H1 (cell line): ENCODE results near the gene SMC6. TPM values are rescaled to one million over a fixed set of nuclear protein-coding genes. Genes with fewer than 3 reads are reported as not detected.

Experiments used
- CTCF ChIA-PET: fragments of 300-600 bp; sonication (Branson Sonifier 250); formaldehyde crosslinking; loops from one replicate; lab custom pipeline; 2021; ENCODE audit not compliant: partially characterized antibody; lab: Charles Lee
- POLR2A ChIA-PET: fragments of 300-600 bp; sonication (Branson Sonifier 250); formaldehyde crosslinking; loops from one replicate; lab custom pipeline; 2021; ENCODE audit warnings: inconsistent platforms; ENCODE audit not compliant: partially characterized antibody; lab: Charles Lee
- DNase-seq, 2 experiments: peaks; one replicate each; pipeline versions ENCODE4 v3.0.0 to v3.0.0-alpha.2; 2010 to 2022; ENCODE audit warnings: low spot score in 2 of 2, low read depth in 1 of 2, mixed read lengths in 1 of 2
- FAIRE-seq: peaks from 2 replicates; lab custom pipeline; 2011; peaks lifted over from hg19 to GRCh38; lab: Jason Lieb, UNC
- H2AFZ ChIP-seq: 2 replicates; pipeline ENCODE4 v1.8.1; 2012; ENCODE audit warnings: low read length, inconsistent platforms
- H2AK5ac ChIP-seq: 2 replicates; pipeline ENCODE4 v1.6.1; 2013; ENCODE audit warnings: low read depth, low read length
- H2BK120ac ChIP-seq: replicated peaks from 2 replicates; pipeline ENCODE3; 2013; ENCODE audit warnings: low read depth, low read length, inconsistent platforms
- H2BK12ac ChIP-seq: 2 replicates; pipeline ENCODE4 v1.6.1; 2013; ENCODE audit warnings: low read depth, low read length
- H2BK15ac ChIP-seq: 2 replicates; pipeline ENCODE4 v1.6.1; 2013; ENCODE audit warnings: low read length
- H2BK20ac ChIP-seq: 2 replicates; pipeline ENCODE4 v1.6.1; 2013; ENCODE audit warnings: low read length
- H2BK5ac ChIP-seq: 2 replicates; pipeline ENCODE4 v1.6.1; 2013; ENCODE audit warnings: low read depth, low read length
- H3K14ac ChIP-seq: 2 replicates; pipeline ENCODE4 v1.6.1; 2013; ENCODE audit warnings: inconsistent platforms; ENCODE audit not compliant: insufficient read length
- H3K18ac ChIP-seq: 2 replicates; pipeline ENCODE4 v1.6.1; 2013; ENCODE audit warnings: low read length; ENCODE audit errors: extremely low read depth
- H3K23ac ChIP-seq: 2 replicates; pipeline ENCODE4 v1.6.1; 2013; ENCODE audit warnings: inconsistent platforms; ENCODE audit not compliant: insufficient read length
- H3K23me2 ChIP-seq: 2 replicates; pipeline ENCODE4 v1.6.1; 2013; ENCODE audit warnings: low read depth, low read length
- H3K27ac ChIP-seq: 2 replicates; pipeline ENCODE4 v1.6.1; 2011; ENCODE audit warnings: low read depth, low read length, inconsistent platforms
- H3K27me3 ChIP-seq, 4 experiments: replicated peaks in 1 of 4; 1 replicate in 1 of 4; 2 replicates in 3 of 4; pipeline versions ENCODE4 v1.6.1 to v1.8.1; 2011 to 2013; ENCODE audit warnings: low read length in 3 of 4, mild to moderate bottlenecking in 3 of 4, inconsistent platforms in 2 of 4, mixed read lengths in 2 of 4, moderate library complexity in 1 of 4; ENCODE audit not compliant: control insufficient read depth in 3 of 4, insufficient read depth in 3 of 4; ENCODE audit errors: extremely low read depth in 1 of 4
- H3K36me3 ChIP-seq, 4 experiments: 2 replicates each; pipeline versions ENCODE4 v1.6.1 to v1.8.1; 2011 to 2013; ENCODE audit warnings: mild to moderate bottlenecking in 4 of 4, low read length in 3 of 4, moderate library complexity in 2 of 4, control low read depth in 1 of 4, inconsistent platforms in 1 of 4; ENCODE audit not compliant: insufficient read depth in 4 of 4, control insufficient read depth in 2 of 4
- H3K4ac ChIP-seq: replicated peaks from 2 replicates; pipeline ENCODE3; 2013; ENCODE audit warnings: low read length, low read depth, mixed read lengths, inconsistent platforms; ENCODE audit not compliant: insufficient read length
- H3K4me1 ChIP-seq, 4 experiments: replicated peaks in 1 of 4; 1 replicate in 1 of 4; 2 replicates in 3 of 4; pipeline versions ENCODE4 v1.6.1 to v1.8.1; 2011 to 2013; ENCODE audit warnings: low read length in 3 of 4, inconsistent platforms in 2 of 4, mixed read lengths in 1 of 4; ENCODE audit not compliant: insufficient read depth in 4 of 4, control insufficient read depth in 3 of 4
- H3K4me2 ChIP-seq, 2 experiments: 2 replicates each; pipeline versions ENCODE4 v1.6.1 to v1.8.1; 2011 to 2013; ENCODE audit warnings: low read depth in 2 of 2, low read length in 2 of 2, control low read depth in 1 of 2, inconsistent platforms in 1 of 2, mild to moderate bottlenecking in 1 of 2; ENCODE audit not compliant: insufficient read depth in 1 of 2
- H3K4me3 ChIP-seq, 4 experiments: fragments of 200-600, 300-600 bp in 1 of 4; sonication (generic), shearing (Covaris generic), sonication (Bioruptor Twin) in 1 of 4; 2 replicates each; pipeline versions ENCODE4 v1.5.1 to v1.8.1; 2011 to 2016; ENCODE audit warnings: low read length in 4 of 4, low read depth in 3 of 4, control low read depth in 2 of 4, inconsistent platforms in 2 of 4, mild to moderate bottlenecking in 2 of 4, mixed read lengths in 1 of 4, moderate library complexity in 1 of 4; ENCODE audit not compliant: insufficient read depth in 2 of 4; ENCODE audit errors: extremely low read depth in 1 of 4
- H3K56ac ChIP-seq: replicated peaks from 2 replicates; pipeline ENCODE3; 2013; ENCODE audit warnings: low read depth, mild to moderate bottlenecking, mixed read lengths, low read length, inconsistent platforms; ENCODE audit not compliant: insufficient read length
- H3K79me1 ChIP-seq: 2 replicates; pipeline ENCODE4 v1.6.1; 2013; ENCODE audit warnings: low read depth, low read length, control low read depth
- H3K79me2 ChIP-seq, 2 experiments: 2 replicates each; pipeline versions ENCODE4 v1.6.1 to v1.8.1; 2012 to 2013; ENCODE audit warnings: low read length in 2 of 2, mild to moderate bottlenecking in 2 of 2, inconsistent platforms in 1 of 2; ENCODE audit not compliant: insufficient read depth in 2 of 2, control insufficient read depth in 1 of 2
- H3K9ac ChIP-seq, 4 experiments: replicated peaks in 1 of 4; 1 replicate in 1 of 4; 2 replicates in 3 of 4; pipeline versions ENCODE4 v1.6.1 to v1.8.1; 2011 to 2013; ENCODE audit warnings: low read depth in 3 of 4, low read length in 3 of 4, control low read depth in 2 of 4, mild to moderate bottlenecking in 2 of 4, moderate library complexity in 2 of 4, inconsistent platforms in 1 of 4; ENCODE audit errors: extremely low read depth in 1 of 4
- H3K9me3 ChIP-seq, 2 experiments: 2 replicates each; pipeline versions ENCODE4 v1.6.1 to v1.8.1; 2012 to 2013; ENCODE audit warnings: mild to moderate bottlenecking in 2 of 2, moderate library complexity in 2 of 2, control low read depth in 1 of 2, inconsistent platforms in 1 of 2, low read depth in 1 of 2, low read length in 1 of 2, mixed read lengths in 1 of 2; ENCODE audit not compliant: insufficient read depth in 2 of 2
- H4K20me1 ChIP-seq, 2 experiments: replicated peaks in 1 of 2; 2 replicates each; pipeline versions ENCODE3 to v1.8.1; 2011 to 2013; ENCODE audit warnings: inconsistent platforms in 2 of 2, low read length in 2 of 2, mild to moderate bottlenecking in 1 of 2; ENCODE audit not compliant: insufficient read depth in 2 of 2, control insufficient read depth in 1 of 2
- H4K5ac ChIP-seq: 2 replicates; pipeline ENCODE4 v1.6.1; 2013; ENCODE audit warnings: low read length, low read depth, mixed read lengths, inconsistent platforms; ENCODE audit not compliant: insufficient read length
- H4K8ac ChIP-seq: 2 replicates; pipeline ENCODE4 v1.8.0; 2013; ENCODE audit warnings: mild to moderate bottlenecking, moderate library complexity, low read length, inconsistent platforms; ENCODE audit not compliant: insufficient read depth; ENCODE audit errors: extremely low read depth
- H4K91ac ChIP-seq: replicated peaks from 2 replicates; pipeline ENCODE3; 2013; ENCODE audit warnings: low read length, mixed read lengths, inconsistent platforms; ENCODE audit not compliant: insufficient read length
- EP300 ChIP-seq, 2 experiments: IDR thresholded peaks; 1 replicate in 1 of 2; 2 replicates in 1 of 2; pipeline ENCODE4 v1.6.1; 2011 to 2012; ENCODE audit warnings: low read depth in 2 of 2, low read length in 2 of 2, mild to moderate bottlenecking in 2 of 2, borderline replicate concordance in 1 of 2, inconsistent platforms in 1 of 2, moderate library complexity in 1 of 2
- EZH2 ChIP-seq: fragments of 200-600 bp; sonication (generic); IDR thresholded peaks from 2 replicates; pipeline ENCODE4 v1.7.1; 2012; ENCODE audit warnings: low read depth, mild to moderate bottlenecking, moderate library complexity, low read length, inconsistent platforms; ENCODE audit not compliant: severe bottlenecking
- GABPA ChIP-seq: IDR thresholded peaks from 2 replicates; pipeline ENCODE4 v1.6.1; 2011; ENCODE audit warnings: mild to moderate bottlenecking, low read length, moderate library complexity, borderline replicate concordance; ENCODE audit not compliant: insufficient read depth
- GTF2F1 ChIP-seq: IDR thresholded peaks from 2 replicates; pipeline ENCODE4 v1.6.1; 2012; ENCODE audit warnings: low read depth, low read length, improper control_type of control experiment, borderline replicate concordance
- JUN ChIP-seq: IDR thresholded peaks from 2 replicates; pipeline ENCODE4 v1.6.1; 2011; ENCODE audit warnings: low read depth, mild to moderate bottlenecking, improper control_type of control experiment, low read length
- MAFK ChIP-seq: IDR thresholded peaks from 2 replicates; pipeline ENCODE4 v1.6.1; 2012; ENCODE audit warnings: low read depth, mild to moderate bottlenecking, improper control_type of control experiment, low read length
- POLR2A ChIP-seq, 2 experiments: IDR thresholded peaks; 1 replicate in 1 of 2; 2 replicates in 1 of 2; pipeline ENCODE4 v1.6.1; 2011; ENCODE audit warnings: low read depth in 2 of 2, low read length in 2 of 2, mild to moderate bottlenecking in 2 of 2; ENCODE audit errors: control extremely low read depth in 1 of 2
- POU5F1 ChIP-seq: IDR thresholded peaks from 2 replicates; pipeline ENCODE4 v1.6.1; 2011; ENCODE audit warnings: low read depth, mild to moderate bottlenecking, low read length, moderate library complexity
- RFX5 ChIP-seq: IDR thresholded peaks from 2 replicates; pipeline ENCODE4 v1.6.1; 2011; ENCODE audit warnings: low read depth, low read length, improper control_type of control experiment, borderline replicate concordance
- RNF2 ChIP-seq: fragments of 200-900, 300-1000 bp; sonication (generic); IDR thresholded peaks from 2 replicates; pipeline ENCODE4 v1.7.1; 2016; ENCODE audit warnings: borderline replicate concordance, low read depth, mild to moderate bottlenecking, antibody characterized with exemption, low read length; ENCODE audit not compliant: poor library complexity, severe bottlenecking; ENCODE audit errors: missing control alignments
- RXRA ChIP-seq: IDR thresholded peaks from 2 replicates; pipeline ENCODE4 v1.6.1; 2011; ENCODE audit warnings: low read depth, mild to moderate bottlenecking, low read length, moderate library complexity; ENCODE audit not compliant: insufficient read depth
- TAF1 ChIP-seq: IDR thresholded peaks from 2 replicates; pipeline ENCODE4 v1.6.1; 2011; ENCODE audit warnings: mild to moderate bottlenecking, low read depth, low read length
- TCF12 ChIP-seq: IDR thresholded peaks from 2 replicates; pipeline ENCODE4 v1.6.1; 2011; ENCODE audit warnings: low read depth, mild to moderate bottlenecking, low read length
- TEAD4 ChIP-seq: IDR thresholded peaks from 2 replicates; pipeline ENCODE4 v1.6.1; 2012; ENCODE audit warnings: low read depth, low read length, inconsistent platforms, mixed read lengths
- WGBS, 2 experiments: shearing (Covaris generic) in 1 of 2; methylation state at CpG; one replicate each; pipeline versions ENCODE4 v1.1.6 to v1.1.7; 2013 to 2015; ENCODE audit warnings: low lambda C conversion rate in 2 of 2, mixed read lengths in 2 of 2, inconsistent platforms in 1 of 2, low coverage in 1 of 2, missing lambda C conversion rate in 1 of 2; ENCODE audit not compliant: insufficient replicate concordance in 2 of 2, insufficient coverage in 1 of 2, insufficient read length in 1 of 2; ENCODE audit errors: extremely low coverage in 1 of 2, missing lambda C conversion rate in 1 of 2; 5-methylcytosine and 5-hydroxymethylcytosine counted together
- polyA plus RNA-seq, 7 experiments: library from polyadenylated mRNA; depleted of rRNA in 3 of 7; stranded (reverse) in 5 of 7; unstranded in 2 of 7; fragments of >200 nt in 5 of 7; fragments of 200-250 nt in 2 of 7; gene quantifications; 1 replicate in 5 of 7; 2 replicates in 1 of 7; 4 replicates in 1 of 7; pipeline versions ENCODE4 v1.2.1 to v1.2.3, GENCODE V29; 2011 to 2013; ENCODE audit warnings: missing spikeins in 2 of 7, mixed read lengths in 2 of 7
- total RNA-seq: library from RNA; stranded (reverse); fragmentation: NEBNext Ultra II Directional; extraction: Animal tissue kit (Norgen Biotek cat#: 25700); gene quantifications from 2 replicates; pipeline ENCODE4 v1.2.1, GENCODE V29; 2021

SMC6 gene
- total and polyA plus RNA-seq, 2 of the 8 experiments (the other 6 are each of a cell fraction or from before 2014, with no cell fraction given) = 9.7 to 49.5 TPM

GRCh38 chr2:17634997-17635396 is 118.6 kb downstream of the SMC6 start:
- 0 out of 2 replicates have a peak overlapping the region, but pooled peaks have one; percentile 41 for H2BK20ac ChIP-seq
- H2BK5ac ChIP-seq = no peak overlapping the region
- H4K8ac ChIP-seq = no peak overlapping the region
- no peak overlapping the region for H3K23ac ChIP-seq
- H2AFZ ChIP-seq = no peak overlapping the region
- H2BK15ac ChIP-seq = no peak overlapping the region
- WGBS, 2 experiments = 100% methylated on average over 3 of the region's 4 CpGs; no CpG with 5 or more reads in 1 of the 2 experiments
- no peaks in the 10 kb centered on the region for H3K27me3 ChIP-seq
- H2AK5ac ChIP-seq = no peak overlapping the region
- H4K5ac ChIP-seq = no peak overlapping the region
- H3K23me2 ChIP-seq = no peaks in the 10 kb centered on the region
- H3K36me3 ChIP-seq = no peaks in the 10 kb centered on the region; a peak in 1 of 8 replicates
- H3K9ac ChIP-seq = no peak overlapping the region
- FAIRE-seq (no peak), DNase-seq (no peak)
- H3K14ac ChIP-seq = no peak overlapping the region
- no peak overlapping the region for H3K56ac ChIP-seq
- H3K4ac ChIP-seq = no peak overlapping the region
- no peaks in the 10 kb centered on the region; a peak in 1 of 4 replicates for H3K79me2 ChIP-seq
- H4K20me1 ChIP-seq = peaks cover 0 to 4% of the 10 kb centered on the region in 2 experiments
- ChIA-PET CTCF (interaction anchor here (1.0 to 6.2 kb wide), 6 partner anchors 11 to 164 kb away, joined by 3 to 65 read pairs (median 4); no protein-coding TSS in a partner anchor), POLR2A (interaction anchor here (0.7 kb wide), 1 partner anchor 24 kb away, joined by 3 read pairs; no protein-coding TSS in a partner anchor)
- peaks cover 4% of the 10 kb centered on the region for H3K79me1 ChIP-seq
- H3K27ac ChIP-seq = no peak overlapping the region
- H2BK12ac ChIP-seq = no peak overlapping the region
- H3K4me3 ChIP-seq = no peak overlapping the region
- H3K18ac ChIP-seq = no peak overlapping the region
- H3K9me3 ChIP-seq = no peaks in the 10 kb centered on the region
- H2BK120ac ChIP-seq = no peak overlapping the region
- H3K4me2 ChIP-seq = no peak overlapping the region
- no peak overlapping the region for H4K91ac ChIP-seq
- peaks cover 0 to 3% (median 0%) of the 10 kb centered on the region in 4 experiments; a peak in 1 of 7 replicates for H3K4me1 ChIP-seq
- TF ChIP-seq GTF2F1 (no peak), POLR2A (IDR thresholded peaks at IDR 0.05; ENCODE audit: control extremely low read depth in 1 of 2, low read depth in 2 of 2, low read length in 2 of 2) (no peak), JUN (no peak), TCF12 (no peak), POU5F1 (no peak), GABPA (no peak), EZH2 (no peak), RXRA (no peak), MAFK (no peak), RFX5 (no peak), RNF2 (no peak), TEAD4 (no peak), TAF1 (no peak), EP300 (IDR thresholded peaks at IDR 0.05; ENCODE audit: borderline replicate concordance in 1 of 2, low read depth in 2 of 2, low read length in 2 of 2) (no peak)
